HG03045 (cell line): ENCODE results near the gene CDK6.
"Not testable (repeated sequence)": the region's sequence is repeated elsewhere in the genome, so short reads cannot be mapped to it uniquely, and the experiment has no call there.

Source experiments
- ATAC-seq: cut with Tn5 transposase; IDR thresholded peaks from one replicate; pipeline ENCODE4 v1.9.1; 2021; ENCODE audit warnings: mild to moderate bottlenecking, moderate library complexity; ENCODE audit not compliant: unreplicated experiment

The CDK6 gene

DNA sequence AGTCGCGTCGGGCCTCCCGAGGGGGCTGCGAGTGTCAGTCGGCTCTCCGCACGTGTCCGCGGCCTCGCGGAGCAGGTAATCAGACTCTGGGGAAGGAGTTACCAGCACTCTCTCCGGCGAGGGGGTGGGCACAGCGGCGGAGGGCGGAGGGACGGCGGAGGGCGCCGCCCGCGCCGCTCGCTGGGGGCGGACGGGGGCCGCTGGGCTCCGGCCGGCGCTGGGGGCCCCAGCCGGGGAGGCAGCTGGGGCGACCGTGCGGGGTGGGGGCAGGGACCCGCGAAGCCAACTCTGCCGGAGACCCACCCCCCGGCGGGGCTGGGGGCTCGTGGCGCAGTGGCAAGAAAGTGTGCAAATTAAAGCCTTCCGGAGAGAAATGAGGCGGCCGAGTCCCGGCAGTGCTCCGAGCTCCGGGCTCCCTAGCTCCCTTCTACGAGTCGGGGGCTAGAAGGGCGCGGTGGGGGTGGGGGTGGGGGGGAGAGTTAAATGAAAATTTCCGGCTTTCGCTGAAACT is at the start of gene CDK6:
Gene CDK6 (minus strand): TSS at position 85 of the 511 bp plus-strand sequence. CDS start 3,250 bp downstream, outside the sequence.
- peak; percentile 34 for ATAC-seq

DNA sequence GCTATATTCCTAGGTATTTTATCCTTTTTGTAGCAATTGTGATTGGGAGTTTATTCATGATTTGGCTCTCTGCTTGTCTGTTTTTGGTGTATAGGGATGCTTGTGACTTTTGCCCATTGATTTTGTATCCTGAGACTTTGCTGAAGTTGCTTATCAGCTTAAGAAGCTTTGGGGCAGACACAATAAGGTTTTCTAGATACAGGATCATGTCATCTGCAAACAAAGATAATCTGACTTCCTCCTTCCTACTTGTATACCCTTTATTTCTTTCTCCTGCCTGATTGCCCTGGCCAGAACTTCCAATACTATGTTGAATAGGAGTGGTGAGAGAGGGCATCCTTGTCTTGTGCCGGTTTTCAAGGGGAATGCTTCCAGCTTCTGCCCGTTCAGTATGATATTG is 49.7 kb upstream of the CDK6 start:
- ATAC-seq = not testable (repeated sequence)

DNA sequence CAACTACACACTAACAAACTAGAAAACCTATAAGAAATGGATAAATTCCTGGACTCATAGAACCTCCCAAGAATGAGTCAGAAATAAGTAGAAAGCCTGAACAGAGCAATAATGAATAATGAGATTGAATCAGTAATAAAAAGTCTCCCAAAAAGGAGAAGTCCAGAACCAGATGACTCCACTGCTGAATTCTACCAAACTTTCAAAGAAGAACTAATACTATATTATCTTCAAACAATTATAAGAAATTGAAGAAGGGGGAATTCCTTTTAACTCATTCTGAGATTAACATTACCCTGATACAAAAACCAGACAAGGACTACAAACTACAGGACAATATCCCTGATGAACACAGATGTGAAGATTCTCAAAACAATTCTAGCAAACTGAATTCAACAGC is 47.8 kb upstream of the CDK6 start:
- ATAC-seq = no peak

DNA sequence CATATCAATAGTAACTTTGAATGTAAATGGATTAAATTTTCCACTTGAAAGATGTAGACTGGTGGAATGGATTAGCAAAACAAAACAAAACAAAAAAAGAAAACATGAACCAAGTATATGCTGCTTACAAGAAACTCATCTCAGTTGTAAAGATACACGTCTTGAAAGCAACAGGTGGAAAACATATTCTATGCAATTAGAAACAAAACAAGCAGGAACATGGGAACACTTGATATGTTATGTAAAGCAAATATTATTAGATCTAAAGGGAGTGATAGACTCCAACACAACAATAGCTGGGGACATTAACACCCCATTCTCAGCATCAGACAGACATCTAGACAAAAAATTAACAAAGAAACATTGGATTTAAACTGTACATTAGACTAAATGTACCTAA is 46.4 kb upstream of the CDK6 start:
- ATAC-seq = no peak

DNA sequence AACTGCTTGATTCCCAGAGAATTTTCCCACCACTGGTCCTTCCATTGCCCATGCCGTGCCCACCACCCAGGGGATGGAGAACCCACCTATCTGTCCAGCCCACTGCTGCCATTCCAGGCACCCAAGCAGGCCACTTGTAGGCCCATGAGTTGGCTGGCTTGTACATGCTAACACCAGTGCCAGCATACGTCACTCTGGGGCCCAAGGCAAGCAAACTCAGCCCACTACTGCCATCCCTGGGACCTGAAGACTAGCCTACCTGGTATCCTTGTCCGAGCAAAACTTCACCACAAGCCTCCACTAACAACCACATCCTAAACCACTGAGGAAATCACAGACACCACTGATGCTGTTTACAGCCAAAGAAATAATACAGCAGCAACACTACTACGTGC is 44.7 kb upstream of the CDK6 start:
- no peak for ATAC-seq

DNA sequence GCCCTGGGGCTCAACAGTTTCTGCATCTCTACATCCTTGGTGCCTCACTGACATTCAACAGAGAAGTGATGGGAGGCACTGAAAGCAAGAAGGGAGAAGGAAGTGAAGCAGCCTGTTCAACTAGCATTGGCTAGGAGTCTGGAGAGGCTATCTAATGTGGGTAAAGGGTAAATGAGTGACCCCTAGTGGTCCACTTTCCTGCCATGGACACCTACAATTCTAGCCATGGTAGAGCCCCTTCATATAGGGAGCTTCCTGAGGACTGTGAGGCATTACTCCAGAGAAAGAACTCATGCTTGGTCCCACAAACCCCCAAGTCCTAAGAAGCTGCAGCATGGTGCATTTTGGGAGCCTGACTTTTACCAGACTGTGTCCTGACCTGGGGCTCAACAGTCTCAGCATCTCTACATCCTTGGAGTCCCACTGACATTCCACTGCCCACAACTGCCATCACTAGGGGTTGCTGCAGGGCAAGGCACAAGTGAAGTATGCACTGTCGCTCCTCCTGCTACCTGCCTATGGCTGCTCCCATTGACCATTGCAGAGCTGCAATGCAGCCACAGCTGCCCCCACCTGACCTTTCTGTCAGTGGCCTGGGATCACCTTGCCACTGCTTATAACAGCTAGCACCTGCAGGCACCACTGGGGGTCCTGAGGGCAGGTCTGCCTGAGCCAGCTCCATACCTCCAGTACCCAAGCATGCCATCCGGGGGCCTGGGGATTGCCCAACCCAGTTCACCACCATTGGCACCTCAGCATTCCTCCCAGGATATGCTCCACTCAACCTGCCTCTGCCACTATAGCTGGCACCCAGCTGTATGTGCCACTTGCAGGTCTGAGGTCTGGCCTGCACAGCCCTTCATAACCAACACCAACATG is 44.1 kb upstream of the CDK6 start:
- ATAC-seq = no peak

DNA sequence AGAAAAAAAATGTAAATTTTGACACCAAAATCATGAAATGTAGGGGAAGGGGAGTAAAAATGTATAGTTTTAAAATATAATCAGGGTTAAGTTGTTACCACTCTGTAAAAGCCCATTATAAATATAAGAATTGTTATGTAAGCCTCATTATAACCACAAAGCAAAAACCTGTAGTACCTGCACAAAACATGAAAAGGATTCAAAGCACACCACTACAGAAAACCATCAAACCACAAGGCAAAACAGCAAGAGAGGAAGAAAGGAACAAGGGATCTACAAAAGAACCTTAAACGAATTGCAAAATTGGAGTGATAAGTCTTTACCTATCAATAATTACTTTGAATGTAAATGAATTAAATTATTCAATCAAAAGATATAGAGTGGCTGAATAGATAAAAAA is 41.0 kb upstream of the CDK6 start:
- ATAC-seq = no peak

DNA sequence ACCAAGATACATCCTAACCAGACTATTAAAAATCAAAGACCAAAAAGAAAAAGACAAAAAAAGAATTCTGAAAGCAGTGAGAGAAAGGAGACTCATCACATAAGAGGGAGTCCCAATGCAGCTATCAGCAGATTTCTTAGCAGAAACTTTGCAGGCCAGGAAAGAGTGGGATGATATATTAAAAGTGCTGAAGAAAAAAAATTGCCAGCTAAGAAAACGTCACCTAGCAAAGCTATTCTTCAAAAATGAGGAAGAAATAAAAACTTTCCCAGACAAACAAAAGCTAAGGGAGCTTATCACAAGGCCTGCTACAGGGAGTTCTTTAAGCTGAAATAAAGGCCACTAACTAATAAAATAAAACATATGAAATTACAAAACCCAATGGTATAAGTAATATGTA is 40.5 kb upstream of the CDK6 start:
- ATAC-seq = no peak

DNA sequence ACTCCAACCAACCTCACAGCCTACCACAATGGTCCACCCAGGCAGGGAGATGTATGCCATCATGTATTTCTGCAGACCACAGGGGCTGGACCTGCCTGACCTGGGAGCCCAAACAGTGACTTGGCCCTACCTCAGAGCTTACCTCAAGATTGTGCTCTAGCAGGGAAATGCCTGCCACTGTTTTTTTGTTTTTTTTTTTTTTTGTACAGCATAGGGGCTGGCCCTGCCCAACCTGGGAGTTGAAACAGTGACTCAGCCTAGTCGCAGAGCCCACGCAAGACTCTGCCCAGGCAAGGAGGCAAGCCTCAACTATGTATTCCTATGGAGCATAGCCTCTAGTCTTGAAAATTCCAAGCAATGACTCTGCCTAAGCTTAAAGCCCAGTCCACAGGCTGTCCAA is 39.3 kb upstream of the CDK6 start:
- no peak for ATAC-seq

DNA sequence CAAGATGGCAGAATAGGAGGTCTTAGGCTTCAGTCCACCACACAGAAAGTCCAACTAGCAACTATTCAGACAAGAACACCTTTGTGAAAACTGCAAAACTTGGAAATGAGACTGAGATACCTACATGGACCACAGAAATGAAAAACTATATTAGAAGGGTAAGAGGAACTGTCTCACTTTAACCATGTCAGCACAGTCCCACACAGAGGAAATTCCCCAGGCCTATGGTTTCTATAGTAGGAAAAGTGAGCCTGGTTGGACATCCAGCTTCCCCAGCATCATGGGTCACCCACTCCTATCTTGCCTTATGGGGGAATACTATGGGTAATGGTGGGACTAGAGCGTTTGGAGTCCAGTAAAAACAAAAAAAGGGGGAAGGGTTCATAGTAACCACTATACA is 38.8 kb upstream of the CDK6 start:
- no peak for ATAC-seq

DNA sequence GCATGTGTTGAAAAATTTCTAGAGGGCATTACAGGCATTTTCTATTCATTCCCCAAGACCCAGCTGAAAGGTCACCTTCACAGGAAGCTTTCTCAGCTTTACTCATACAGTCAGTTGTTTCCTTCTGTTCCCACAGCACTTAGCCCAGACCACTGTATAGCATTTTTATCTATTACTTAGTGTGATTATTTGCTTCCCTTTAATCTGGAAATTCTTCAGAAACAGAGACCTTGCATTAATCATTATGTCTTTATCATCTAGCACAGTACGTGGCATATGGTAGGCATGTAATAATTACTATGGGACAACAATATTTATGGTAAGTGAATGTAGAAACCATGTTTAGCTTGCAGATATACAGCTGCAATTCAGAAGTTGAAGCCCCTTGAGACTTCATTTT is 38.2 kb upstream of the CDK6 start:
- ATAC-seq = no peak

DNA sequence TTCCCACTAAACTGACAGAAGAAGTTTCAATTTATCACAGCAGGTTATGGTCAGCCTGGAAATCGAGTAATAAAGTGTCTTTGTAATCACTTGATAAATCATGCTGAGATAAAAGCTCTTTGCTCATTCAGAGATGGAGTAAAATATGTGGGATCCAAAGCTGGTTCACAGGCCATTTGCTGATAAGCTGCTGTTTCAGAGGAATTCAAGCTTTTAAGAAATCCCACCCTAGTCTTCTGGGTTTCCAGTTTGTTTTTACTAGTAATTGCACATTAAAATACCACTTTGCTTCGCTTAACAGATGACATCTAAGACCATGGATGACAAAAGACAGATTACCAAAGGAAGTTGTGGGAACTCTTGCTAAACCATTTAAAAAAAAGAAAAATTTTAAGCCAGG is 37.4 kb upstream of the CDK6 start:
- no peak for ATAC-seq

DNA sequence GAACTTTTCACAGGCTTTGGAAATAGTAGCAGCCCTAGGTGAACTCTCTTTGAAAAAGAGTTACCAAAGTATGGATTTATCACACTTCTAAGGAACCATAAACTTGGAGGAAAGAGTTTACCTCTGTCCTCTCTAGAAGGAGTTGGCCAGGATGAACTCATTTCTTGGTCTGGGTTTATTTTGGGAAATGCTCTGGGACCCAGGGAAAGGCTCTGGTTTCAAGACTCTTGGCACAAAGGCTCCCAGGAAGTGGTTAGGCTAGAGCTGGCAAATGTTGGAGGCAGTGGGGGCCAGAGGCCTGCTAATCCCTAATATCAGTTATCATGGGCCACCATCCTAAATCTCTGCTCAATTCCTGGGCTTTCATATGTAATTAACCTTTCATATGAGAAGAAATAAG is 36.3 kb upstream of the CDK6 start:
- no peak for ATAC-seq

DNA sequence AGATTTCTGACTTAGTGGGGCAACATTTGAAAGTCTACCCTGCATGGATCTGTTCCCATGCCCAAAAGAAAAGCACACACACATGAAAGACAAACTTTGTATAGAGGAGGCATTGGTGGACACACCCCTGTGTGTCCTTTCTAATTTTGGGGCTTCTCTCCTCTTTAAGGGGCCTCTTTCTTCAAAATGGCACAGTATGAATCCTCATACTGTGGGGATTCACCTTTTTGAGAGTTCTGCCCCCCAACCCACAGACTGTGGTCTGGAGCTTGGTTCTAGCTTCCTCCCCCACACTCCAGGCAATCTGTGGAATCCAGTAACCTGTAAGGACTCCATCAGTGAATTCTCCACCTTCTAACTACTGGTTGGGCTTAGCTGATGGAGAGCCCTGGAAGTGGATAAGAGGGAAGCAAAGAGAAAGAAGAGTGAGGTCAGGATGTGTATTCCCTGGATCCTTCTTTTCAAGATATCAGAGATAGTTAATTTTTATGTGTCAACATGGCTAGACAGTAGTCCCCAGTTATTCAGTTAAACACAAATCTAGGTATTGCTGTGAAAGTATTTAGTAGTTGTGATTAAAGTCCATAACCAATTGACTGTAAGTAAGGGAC is 32.4 kb upstream of the CDK6 start:
- ATAC-seq = no peak

DNA sequence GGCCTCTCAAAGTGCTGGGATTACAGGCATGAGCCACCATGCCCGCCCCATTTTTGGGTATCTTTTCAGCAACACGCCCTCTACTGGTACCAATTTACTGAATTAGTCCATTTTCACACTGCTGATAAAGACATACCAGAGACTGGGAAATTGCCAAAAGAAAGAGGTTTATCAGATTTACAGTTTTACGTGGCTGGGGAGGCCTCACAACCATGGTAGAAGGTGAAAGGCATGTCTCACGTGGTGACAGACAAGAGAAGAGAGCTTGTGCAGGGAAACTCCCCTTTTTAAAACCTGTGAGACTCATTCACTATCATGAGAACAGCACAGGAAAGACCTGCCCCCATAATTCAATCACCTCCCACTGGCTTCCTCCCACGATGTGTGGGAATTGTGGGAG is 27.8 kb upstream of the CDK6 start:
- ATAC-seq = not testable (repeated sequence)

DNA sequence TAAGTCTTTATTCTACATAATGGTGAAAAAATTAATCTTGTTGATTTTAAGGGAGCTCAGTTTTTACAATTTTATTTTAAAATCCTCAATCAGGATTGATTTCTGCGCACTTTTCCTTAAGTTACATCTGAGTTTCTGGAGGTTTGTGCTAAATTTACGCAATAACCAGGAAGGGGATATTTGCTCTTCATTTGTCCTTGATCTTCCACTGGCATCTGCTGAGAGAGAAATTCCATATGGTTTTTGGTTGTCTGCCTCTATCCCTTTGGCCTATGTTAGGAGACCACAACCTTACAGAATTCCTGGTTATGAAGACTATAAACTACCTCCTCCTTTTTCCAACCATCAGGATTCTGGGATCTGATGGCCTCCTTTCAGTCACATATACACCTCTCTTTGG is 20.1 kb upstream of the CDK6 start:
- no peak for ATAC-seq

DNA sequence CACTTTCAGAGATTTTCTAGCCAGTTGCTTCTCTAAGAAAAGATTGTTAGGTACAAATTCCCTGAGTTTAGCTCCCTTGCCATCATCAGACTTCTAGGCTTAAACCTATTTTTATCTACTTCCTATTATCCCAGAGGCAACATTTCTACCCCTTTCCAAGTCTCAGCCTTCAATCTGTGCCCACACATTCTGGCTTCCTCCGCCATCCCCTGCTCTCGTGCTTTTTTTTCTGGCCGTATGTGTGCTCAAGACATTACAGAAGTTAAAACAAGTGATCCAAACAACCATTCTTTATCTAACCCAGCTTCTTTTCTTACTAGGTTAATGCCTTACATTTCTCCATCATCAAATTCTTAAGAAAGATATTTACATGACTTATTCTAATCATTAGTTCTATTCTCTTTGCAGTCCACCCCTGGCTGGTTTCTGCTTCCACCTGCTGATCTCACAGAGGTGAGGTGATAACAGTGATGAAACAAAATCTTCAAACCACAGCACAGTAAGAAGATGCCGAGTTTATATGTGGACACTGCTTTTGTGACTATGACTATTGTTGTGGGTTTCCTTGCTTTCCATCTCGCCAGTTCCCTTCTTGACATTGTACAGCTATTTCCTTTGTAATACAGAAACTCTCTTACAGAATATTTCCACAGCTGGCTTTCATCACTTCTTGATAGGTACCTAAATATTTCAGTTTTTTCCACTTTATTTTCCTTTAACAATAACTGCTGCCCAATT is 18.3 kb upstream of the CDK6 start:
- ATAC-seq = no peak

DNA sequence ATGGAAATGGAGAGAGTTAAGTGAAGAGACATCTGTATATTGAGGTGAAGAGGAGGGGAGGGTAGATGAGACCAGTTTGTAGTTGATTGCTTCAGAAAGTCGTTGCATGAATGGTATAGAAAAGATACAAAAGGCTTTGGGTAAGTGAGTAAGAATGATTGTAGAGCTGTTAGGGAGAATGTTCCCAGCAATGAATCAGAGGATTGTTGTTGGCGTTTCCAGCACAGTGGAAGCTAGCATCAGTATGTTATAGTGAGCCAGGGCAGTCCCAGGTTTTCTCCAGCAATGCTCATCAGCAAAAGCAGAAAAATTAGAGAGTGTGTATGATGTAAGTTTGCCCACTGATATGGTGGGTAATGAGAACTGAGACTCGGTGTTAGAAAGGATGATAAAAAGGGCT is 15.4 kb upstream of the CDK6 start:
- ATAC-seq = no peak

DNA sequence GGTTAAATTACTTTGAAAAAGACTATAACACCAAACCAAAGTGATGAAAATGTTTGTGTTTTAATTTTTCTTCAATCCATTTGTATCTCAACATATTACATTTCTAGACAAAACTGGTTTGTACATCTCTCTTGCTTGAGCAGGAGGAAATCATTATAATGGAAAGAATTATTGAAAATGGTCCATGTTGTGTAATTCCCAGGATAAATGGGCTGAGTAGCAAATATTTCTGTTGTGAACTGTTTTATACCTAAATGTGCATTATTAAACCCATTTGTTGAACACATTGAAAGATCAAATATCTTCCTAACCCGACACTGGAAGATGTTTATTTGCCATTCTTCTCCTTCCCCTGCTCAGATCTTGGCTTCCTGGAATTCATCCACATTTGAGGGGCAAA is 14.1 kb upstream of the CDK6 start:
- ATAC-seq = no peak

DNA sequence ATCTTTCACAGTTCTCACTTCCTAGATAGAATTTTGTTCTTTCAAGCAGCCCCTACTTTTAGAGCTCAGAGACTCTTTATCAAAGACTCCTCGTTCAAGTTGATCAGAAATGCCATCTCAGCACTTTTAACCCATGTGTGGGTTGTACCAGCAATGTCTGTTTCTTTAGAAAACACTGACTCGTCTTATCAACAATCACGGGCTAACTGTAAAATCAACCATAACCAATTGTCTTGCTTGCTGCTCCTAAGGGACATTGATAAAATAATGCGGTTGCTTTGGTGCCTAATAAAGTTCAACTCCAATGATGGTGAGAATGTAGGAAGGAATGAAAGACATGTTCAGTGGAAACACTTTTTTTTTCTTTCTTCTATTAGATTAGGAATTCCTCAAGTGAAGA is 12.9 kb upstream of the CDK6 start:
- ATAC-seq = no peak

DNA sequence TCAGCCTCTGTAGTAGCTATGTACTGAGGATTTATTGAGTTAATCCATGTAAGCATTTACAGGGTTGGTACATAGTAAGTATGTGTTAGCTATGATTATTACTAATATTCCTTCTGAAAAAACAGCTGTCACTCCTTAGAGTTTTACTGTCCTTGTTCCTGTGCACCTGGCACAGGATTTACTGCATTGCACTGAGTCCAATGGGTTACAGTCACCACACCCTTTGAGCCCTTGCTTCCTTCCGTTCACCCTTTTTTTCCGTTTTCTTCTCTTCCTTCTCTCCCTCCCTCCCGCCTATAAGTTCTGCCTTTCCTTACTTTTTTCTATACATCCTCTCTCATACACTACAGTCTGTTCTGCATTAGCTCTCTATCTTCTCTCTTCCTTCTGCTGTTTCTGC is 12.5 kb upstream of the CDK6 start:
- ATAC-seq = no peak

DNA sequence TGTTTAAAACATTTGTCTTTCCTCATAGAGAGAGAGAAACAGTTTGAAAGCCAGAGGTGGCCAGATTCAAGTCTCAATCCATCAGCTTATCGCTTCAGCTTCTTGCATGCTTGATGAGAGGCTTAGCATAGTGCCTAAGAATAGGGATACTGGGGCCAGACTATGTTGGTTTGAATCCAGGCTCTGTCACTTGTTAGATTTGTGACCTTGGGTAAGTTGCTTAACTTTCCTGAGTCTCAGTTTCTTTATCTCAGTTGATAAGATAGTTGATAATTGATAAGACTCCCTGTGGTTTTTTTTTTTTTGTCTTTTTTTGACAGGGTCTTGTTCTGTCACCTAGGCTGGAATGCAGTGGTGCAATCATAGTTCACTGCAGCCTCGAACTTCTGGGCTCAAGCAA is 12.1 kb upstream of the CDK6 start:
- ATAC-seq = no peak
